Lower leg skin (tissue), 4 donors: ENCODE measurements around the gene SEMA4A. TPM values are rescaled to one million over a fixed set of nuclear protein-coding genes. Genes with fewer than 3 reads are reported as not detected.
A peak's percentile ranks its signal among the peaks of the same experiment; 100 is the strongest.
"Not testable (repeated sequence)": the region's sequence is repeated elsewhere in the genome, so short reads cannot be mapped to it uniquely, and the experiment has no call there.

ENCODE experiments used
- DNase-seq, 2 donors: peaks; one replicate each; pipeline ENCODE4 v3.0.0-alpha.2; 2019; ENCODE audit warnings: low spot score in 2 of 2
- H3K4me3 ChIP-seq: fragments of 200-600 bp; sonication (generic); 2 replicates; pipeline ENCODE4 v1.5.1; 2017; ENCODE audit warnings: mild to moderate bottlenecking, low read depth; ENCODE audit not compliant: poor library complexity, severe bottlenecking
- CTCF ChIP-seq, 3 donors: fragments of 450-650 bp; IDR thresholded peaks; one replicate each; pipeline ENCODE4 v1.5.1; 2016; ENCODE audit warnings: antibody characterized with exemption in 3 of 3, mild to moderate bottlenecking in 3 of 3, moderate library complexity in 2 of 3
- POLR2A ChIP-seq, 2 donors: fragments of 450-650 bp; IDR thresholded peaks; one replicate each; pipeline ENCODE4 v1.6.1; 2016 to 2017; ENCODE audit warnings: antibody characterized with exemption in 2 of 2, mild to moderate bottlenecking in 1 of 2, moderate library complexity in 1 of 2
- WGBS, 2 donors: methylation state at CpG; one replicate each; pipeline ENCODE4 v1.1.5; 2018; 5-methylcytosine and 5-hydroxymethylcytosine counted together
- intact Hi-C: fragments of 100-400 bp; cut with DNase I; formaldehyde crosslinking; loops from one replicate; pipeline ENCODE4 v1.15.0; 2023; ENCODE audit warnings: low total_unique reads
- total RNA-seq, 4 donors: library from RNA; depleted of rRNA; stranded (reverse); fragments of >200 nt; gene quantifications; one replicate each; pipeline ENCODE4 v1.1.0, GENCODE V29; 2016

The SEMA4A gene
- total RNA-seq, 4 donors from 2014 or later: 30.5 to 45.4 (median 41.4) TPM

GRCh38 chr1:156211243-156211642 lies 57.9 kb downstream of the SEMA4A start:
- DNase-seq: no peak
- WGBS, 2 donors: 92 to 100% methylated on average over 3 of the region's 3 CpGs
- TF ChIP-seq POLR2A (IDR thresholded peaks at IDR 0.05): no peak
- no peak for TF ChIP-seq CTCF (IDR thresholded peaks at IDR 0.05)
- intact Hi-C loops: no loop called here
- H3K4me3 ChIP-seq: no peak overlapping the region

GRCh38 chr1:156212130-156212529 lies 58.7 kb downstream of the SEMA4A start:
- DNase-seq: no peak
- H3K4me3 ChIP-seq: no peak overlapping the region
- 86 to 87% methylated on average over 9 of the region's 9 CpGs for WGBS, 2 donors
- no peak for TF ChIP-seq CTCF (IDR thresholded peaks at IDR 0.05)
- no peak for TF ChIP-seq POLR2A (IDR thresholded peaks at IDR 0.05)
- intact Hi-C loops: no loop called here

- peak; percentile 97 to 100 for DNase-seq
- H3K4me3 ChIP-seq: peak within 1 kb of the TSS; percentile 41
- intact Hi-C loops: no loop called here
- 0 to 1% methylated on average over 55 to 61 of the region's 61 CpGs for WGBS, 2 donors
- TF ChIP-seq POLR2A (IDR thresholded peaks at IDR 0.05): no peak
- TF ChIP-seq CTCF (IDR thresholded peaks at IDR 0.05): no peak
Measured at GRCh38 chr1:156212833-156213643, 59.7 kb downstream of the SEMA4A start, which contains the start of gene PMF1. Gene PMF1 (plus strand): TSS chr1:156213007. CDS start chr1:156213016, 9 bp downstream.

- 6 to 8% methylated on average over 11 of the region's 11 CpGs for WGBS, 2 donors
Measured at GRCh38 chr1:156213644-156213966, 60.2 kb downstream of the SEMA4A start.

GRCh38 chr1:156214024-156214748 lies 60.8 kb downstream of the SEMA4A start:
- no peak overlapping the region for H3K4me3 ChIP-seq
- 69 to 70% methylated on average over 16 of the region's 16 CpGs for WGBS, 2 donors
- TF ChIP-seq POLR2A (IDR thresholded peaks at IDR 0.05) (no peak), CTCF (IDR thresholded peaks at IDR 0.05) (no peak)
- intact Hi-C loops: no loop called here
- DNase-seq: no peak

More at GRCh38 chr1:156213644-156213966, 60.2 kb downstream of the SEMA4A start:
- DNase-seq: no peak
- H3K4me3 ChIP-seq: peak overlapping the region; percentile 41
- TF ChIP-seq POLR2A (IDR thresholded peaks at IDR 0.05) (no peak), CTCF (IDR thresholded peaks at IDR 0.05) (no peak)
- intact Hi-C loops: no loop called here

GRCh38 chr1:156216361-156217086 lies 63.1 kb downstream of the SEMA4A start:
- WGBS, 2 donors: 96 to 98% methylated on average over 55 of the region's 55 CpGs
- H3K4me3 ChIP-seq, DNase-seq, intact Hi-C loops: not testable (repeated sequence)
